Effector memory CD4-positive, alpha-beta T cell (primary cell): ENCODE results near the gene KANK3.
"Not testable (repeated sequence)": the region's sequence is repeated elsewhere in the genome, so short reads cannot be mapped to it uniquely, and the experiment has no call there.

Experiments used
- DNase-seq, 3 donors: peaks; one replicate each; pipeline ENCODE4 v3.0.0-alpha.2; 2020
- H3K27ac ChIP-seq: 2 replicates; pipeline ENCODE4 v1.7.0; 2013; ENCODE audit warnings: mild to moderate bottlenecking, low read length, moderate library complexity; ENCODE audit not compliant: insufficient read depth, poor library complexity, severe bottlenecking
- H3K27me3 ChIP-seq: replicated peaks from 2 replicates; pipeline ENCODE4 v1.7.0; 2013; ENCODE audit warnings: mild to moderate bottlenecking, low read length; ENCODE audit not compliant: insufficient read depth, control insufficient read depth, poor library complexity, severe bottlenecking
- H3K36me3 ChIP-seq: 2 replicates; pipeline ENCODE4 v1.7.0; 2013; ENCODE audit warnings: mild to moderate bottlenecking, low read length, moderate library complexity; ENCODE audit not compliant: control insufficient read depth, insufficient read depth
- H3K4me1 ChIP-seq: 2 replicates; pipeline ENCODE4 v1.7.0; 2013; ENCODE audit warnings: low read length, mild to moderate bottlenecking; ENCODE audit not compliant: control insufficient read depth, insufficient read depth, poor library complexity, severe bottlenecking
- H3K4me3 ChIP-seq: 2 replicates; pipeline ENCODE4 v1.7.0; 2013; ENCODE audit warnings: low read length, low read depth, mild to moderate bottlenecking; ENCODE audit not compliant: insufficient read depth, poor library complexity, severe bottlenecking
- H3K9me3 ChIP-seq: 2 replicates; pipeline ENCODE4 v1.7.0; 2013; ENCODE audit warnings: mild to moderate bottlenecking, low read length, moderate library complexity; ENCODE audit not compliant: control insufficient read depth

The KANK3 gene

DNA sequence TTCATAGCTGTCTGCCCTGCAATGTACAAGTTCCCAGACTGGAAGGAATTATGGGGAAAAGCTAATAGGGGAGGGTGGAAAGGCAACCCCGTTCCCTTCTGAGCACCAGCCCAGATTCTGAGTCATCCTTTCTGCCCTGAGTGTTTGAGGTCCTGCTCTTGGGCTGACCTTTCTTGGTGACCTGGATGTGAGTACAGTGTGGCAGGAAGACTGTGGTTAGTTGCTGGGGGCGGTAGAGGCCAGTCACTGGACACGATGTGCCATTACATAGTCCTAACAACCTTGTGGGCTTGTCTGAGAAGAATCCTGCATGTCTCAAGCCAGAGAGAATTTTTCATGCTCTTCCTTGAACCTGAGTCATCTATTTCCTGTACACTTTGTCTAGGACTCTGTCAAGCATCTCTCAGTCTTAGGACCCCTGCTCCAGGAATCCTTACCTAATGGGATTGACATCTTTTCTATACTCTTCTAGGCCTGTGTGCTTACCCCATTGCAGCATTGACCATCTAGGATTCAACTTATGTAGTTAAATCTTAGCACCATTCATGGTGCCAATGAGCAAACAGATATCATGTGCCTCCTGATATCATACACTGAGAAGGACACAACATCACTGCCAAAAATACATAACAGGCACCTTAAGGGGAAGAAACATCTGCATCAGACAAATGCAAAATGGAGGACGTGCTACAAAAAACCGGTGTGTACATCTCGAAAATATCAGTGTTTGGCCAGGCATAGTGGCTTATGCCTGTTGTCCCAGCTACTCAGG is 12.8 kb upstream of the KANK3 start:
- Histone ChIP-seq H3K27ac (no peak overlapping the region), H3K4me3 (no peak overlapping the region), H3K36me3 (no peaks in the 10 kb centered on the region), H3K4me1 (peaks cover 2% of the 10 kb centered on the region), H3K9me3 (no peaks in the 10 kb centered on the region), H3K27me3 (peaks cover 5% of the 10 kb centered on the region)
- no peak for DNase-seq

GRCh38 chr19:8352845-8353244 is 9.8 kb upstream of the KANK3 start:
- H3K4me1 ChIP-seq, H3K27me3 ChIP-seq, H3K27ac ChIP-seq: not testable (repeated sequence)

DNA sequence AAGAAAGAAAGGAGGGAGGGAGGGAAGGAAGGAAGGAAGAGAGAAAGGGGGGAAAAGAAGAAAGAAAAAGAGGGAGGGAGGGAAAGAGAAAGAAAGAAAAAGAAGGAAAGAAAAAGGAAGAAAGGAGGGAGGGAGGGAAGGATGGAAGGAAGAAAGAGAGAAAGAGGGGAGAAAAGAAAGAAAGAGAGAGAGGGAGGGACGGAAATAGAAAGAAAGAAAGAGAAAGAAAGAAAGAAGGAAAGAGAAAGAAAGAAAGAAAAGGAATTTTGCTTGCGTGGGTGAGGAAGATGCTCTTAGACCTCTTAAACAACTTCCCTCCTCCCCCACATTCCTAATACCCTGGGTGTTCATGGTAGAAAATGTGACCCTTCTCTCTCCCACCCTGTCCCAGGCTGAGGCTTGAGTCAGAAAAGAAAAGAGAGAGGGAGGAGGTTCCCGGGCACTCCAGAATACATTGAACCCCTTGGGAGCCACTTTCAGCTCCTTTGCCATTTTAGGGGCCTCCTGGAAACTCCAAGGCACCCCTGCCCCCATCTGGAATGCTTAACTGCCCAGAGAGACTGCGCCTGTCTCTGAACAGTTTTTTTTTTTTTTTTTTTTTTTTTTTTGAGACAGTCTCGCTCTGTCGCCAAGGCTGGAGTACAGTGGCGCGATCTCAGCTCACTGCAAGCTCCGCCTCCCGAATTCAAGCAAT is 9.2 kb upstream of the KANK3 start:
- Histone ChIP-seq H3K27me3 (peaks cover 5% of the 10 kb centered on the region), H3K27ac (no peak overlapping the region), H3K4me3 (no peak overlapping the region), H3K36me3 (no peaks in the 10 kb centered on the region), H3K4me1 (peaks cover 2% of the 10 kb centered on the region), H3K9me3 (no peaks in the 10 kb centered on the region)
- no peak for DNase-seq

More at GRCh38 chr19:8352845-8353244, 9.8 kb upstream of the KANK3 start:
- H3K9me3 ChIP-seq, DNase-seq, H3K4me3 ChIP-seq, H3K36me3 ChIP-seq: not testable (repeated sequence)

- not testable (repeated sequence) for H3K4me3 ChIP-seq, H3K9me3 ChIP-seq, H3K27me3 ChIP-seq, H3K27ac ChIP-seq, H3K4me1 ChIP-seq, DNase-seq, H3K36me3 ChIP-seq
Measured at GRCh38 chr19:8349629-8350372, 6.7 kb upstream of the KANK3 start.

- no peak for DNase-seq
- peak overlapping the region; percentile 72 for H3K4me3 ChIP-seq
- no peaks in the 10 kb centered on the region for H3K27me3 ChIP-seq
- H3K27ac ChIP-seq: no peak overlapping the region
- no peaks in the 10 kb centered on the region for H3K9me3 ChIP-seq
- peaks cover 9% of the 10 kb centered on the region for H3K4me1 ChIP-seq
- H3K36me3 ChIP-seq: no peaks in the 10 kb centered on the region
Measured at GRCh38 chr19:8343483-8343844, 402 bp upstream of the KANK3 start.

GRCh38 chr19:8342316-8342683 is 762 bp downstream of the KANK3 start:
- no peaks in the 10 kb centered on the region for H3K27me3 ChIP-seq
- no peak overlapping the region for H3K4me3 ChIP-seq
- DNase-seq: no peak
- H3K36me3 ChIP-seq: no peaks in the 10 kb centered on the region
- no peaks in the 10 kb centered on the region for H3K9me3 ChIP-seq
- no peak overlapping the region for H3K27ac ChIP-seq
- H3K4me1 ChIP-seq: peaks cover 9% of the 10 kb centered on the region

- H3K27me3 ChIP-seq, H3K27ac ChIP-seq, H3K4me3 ChIP-seq, DNase-seq, H3K4me1 ChIP-seq, H3K36me3 ChIP-seq, H3K9me3 ChIP-seq: not testable (repeated sequence)
Measured at GRCh38 chr19:8341504-8341903, 1.6 kb downstream of the KANK3 start.

DNA sequence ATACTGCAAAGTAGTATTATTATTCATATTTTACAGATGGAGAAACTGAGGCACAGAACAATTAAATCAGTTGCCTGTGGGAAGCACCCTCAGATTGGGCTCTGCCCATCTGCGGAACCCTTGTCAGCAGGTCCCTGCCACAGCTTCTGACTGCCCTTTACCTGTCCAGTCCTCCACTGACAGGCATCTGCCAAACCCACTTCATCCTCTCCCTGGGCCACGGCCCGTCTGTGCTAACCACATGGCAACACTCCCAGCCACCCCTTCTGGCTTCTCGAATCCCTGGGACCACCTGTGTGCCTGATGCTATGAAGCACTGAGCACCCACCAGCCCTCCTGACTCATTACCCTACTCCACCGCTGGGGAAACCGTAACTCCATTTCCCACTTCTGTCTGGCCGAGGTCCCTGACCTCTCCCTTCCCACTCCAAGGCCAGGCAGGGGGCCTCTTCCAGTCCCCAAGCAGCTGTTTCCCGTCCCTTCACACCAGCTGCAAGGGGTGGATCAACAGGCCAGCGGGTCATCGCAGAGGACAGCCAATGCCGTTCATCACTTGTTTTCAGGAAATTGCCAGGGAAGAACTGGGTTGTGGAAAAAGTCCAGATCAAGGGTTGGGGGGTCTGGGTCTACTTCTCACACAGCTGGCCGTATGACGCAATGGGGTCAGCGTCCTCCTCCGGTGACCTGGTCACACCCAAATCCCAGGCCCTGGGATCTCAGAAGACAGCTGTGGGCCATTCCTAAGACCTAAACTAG is 2.5 kb downstream of the KANK3 start:
- Histone ChIP-seq H3K4me3 (no peak overlapping the region), H3K9me3 (no peaks in the 10 kb centered on the region), H3K27ac (no peak overlapping the region), H3K27me3 (peaks cover 7% of the 10 kb centered on the region), H3K4me1 (peaks cover 9% of the 10 kb centered on the region), H3K36me3 (no peaks in the 10 kb centered on the region)
- DNase-seq: no peak

GRCh38 chr19:8338835-8339234 is 4.2 kb downstream of the KANK3 start:
- H3K27ac ChIP-seq: no peak overlapping the region
- no peaks in the 10 kb centered on the region for H3K36me3 ChIP-seq
- no peak overlapping the region for H3K4me3 ChIP-seq
- DNase-seq: no peak
- peaks cover 9% of the 10 kb centered on the region for H3K4me1 ChIP-seq
- no peaks in the 10 kb centered on the region for H3K9me3 ChIP-seq
- H3K27me3 ChIP-seq: peaks cover 7% of the 10 kb centered on the region
